IPS-20b (cell line): Measurements from ENCODE around the gene NRAP.

ENCODE experiments used
- H3K27ac ChIP-seq: one replicate; pipeline ENCODE4 v1.5.1; 2013; ENCODE audit warnings: low read length
- H3K27me3 ChIP-seq: 2 replicates; pipeline ENCODE4 v1.6.1; 2013; ENCODE audit warnings: mild to moderate bottlenecking, low read length, inconsistent platforms; ENCODE audit not compliant: insufficient read depth
- H3K36me3 ChIP-seq: 2 replicates; pipeline ENCODE4 v1.6.1; 2013; ENCODE audit warnings: low read depth, mild to moderate bottlenecking, inconsistent platforms, low read length, moderate library complexity; ENCODE audit not compliant: insufficient read depth
- H3K4me1 ChIP-seq: 2 replicates; pipeline ENCODE4 v1.6.1; 2013; ENCODE audit warnings: mild to moderate bottlenecking, control low read depth, inconsistent platforms, low read length, moderate library complexity; ENCODE audit not compliant: insufficient read depth
- H3K4me3 ChIP-seq: 2 replicates; pipeline ENCODE4 v1.5.1; 2013; ENCODE audit warnings: mild to moderate bottlenecking, low read length, inconsistent platforms
- H3K9ac ChIP-seq: 2 replicates; pipeline ENCODE4 v1.6.1; 2013; ENCODE audit warnings: low read depth, mild to moderate bottlenecking, inconsistent platforms, low read length, moderate library complexity
- H3K9me3 ChIP-seq: 2 replicates; pipeline ENCODE4 v1.6.1; 2013; ENCODE audit warnings: mild to moderate bottlenecking, low read depth, low read length, inconsistent platforms; ENCODE audit not compliant: insufficient read depth

The NRAP gene

GRCh38 chr10:113594652-113595051 lies 69.2 kb downstream of the NRAP start:
- Histone ChIP-seq H3K4me1 (no peaks in the 10 kb centered on the region), H3K36me3 (no peaks in the 10 kb centered on the region), H3K27ac (no peak overlapping the region), H3K4me3 (no peak overlapping the region), H3K9ac (no peak overlapping the region), H3K27me3 (no peaks in the 10 kb centered on the region), H3K9me3 (no peaks in the 10 kb centered on the region)

GRCh38 chr10:113592380-113592779 lies 71.5 kb downstream of the NRAP start:
- Histone ChIP-seq H3K4me3 (no peak overlapping the region), H3K27me3 (no peaks in the 10 kb centered on the region), H3K27ac (no peak overlapping the region), H3K36me3 (no peaks in the 10 kb centered on the region), H3K9ac (no peak overlapping the region), H3K9me3 (no peaks in the 10 kb centered on the region), H3K4me1 (no peaks in the 10 kb centered on the region)

GRCh38 chr10:113590581-113590980 lies 73.3 kb downstream of the NRAP start:
- Histone ChIP-seq H3K9me3 (no peaks in the 10 kb centered on the region), H3K4me3 (no peak overlapping the region), H3K36me3 (no peaks in the 10 kb centered on the region), H3K27ac (no peak overlapping the region), H3K4me1 (no peaks in the 10 kb centered on the region), H3K27me3 (no peaks in the 10 kb centered on the region), H3K9ac (no peak overlapping the region)

- H3K9me3 ChIP-seq, result no peaks in the 10 kb centered on the region
- H3K27me3 ChIP-seq, result no peaks in the 10 kb centered on the region
- no peaks in the 10 kb centered on the region for H3K4me1 ChIP-seq
Observed at GRCh38 chr10:113589201-113589770, 74.6 kb downstream of the NRAP start.

GRCh38 chr10:113585949-113586348 lies 77.9 kb downstream of the NRAP start:
- no peaks in the 10 kb centered on the region for H3K4me1 ChIP-seq
- H3K27me3 ChIP-seq, result peaks cover 4% of the 10 kb centered on the region; the same call in 1 of the 2 replicates
- no peak overlapping the region for H3K27ac ChIP-seq
- H3K9me3 ChIP-seq, result no peaks in the 10 kb centered on the region
- H3K9ac ChIP-seq, result no peak overlapping the region
- no peak overlapping the region for H3K4me3 ChIP-seq
- no peaks in the 10 kb centered on the region for H3K36me3 ChIP-seq

More at GRCh38 chr10:113589201-113589770, 74.6 kb downstream of the NRAP start:
- Histone ChIP-seq H3K36me3 (no peaks in the 10 kb centered on the region), H3K4me3 (no peak overlapping the region), H3K9ac (no peak overlapping the region), H3K27ac (no peak overlapping the region)

- no peaks in the 10 kb centered on the region for H3K9me3 ChIP-seq
- H3K4me1 ChIP-seq, result no peaks in the 10 kb centered on the region
- no peak overlapping the region for H3K4me3 ChIP-seq
- no peak overlapping the region for H3K9ac ChIP-seq
- no peaks in the 10 kb centered on the region for H3K36me3 ChIP-seq
- H3K27me3 ChIP-seq, result peaks cover 4% of the 10 kb centered on the region; the same call in 1 of the 2 replicates
- no peak overlapping the region for H3K27ac ChIP-seq
Observed at GRCh38 chr10:113583571-113583970, 80.3 kb downstream of the NRAP start.

GRCh38 chr10:113581092-113581491 lies 82.7 kb downstream of the NRAP start:
- peaks cover 4% of the 10 kb centered on the region; the same call in 1 of the 2 replicates for H3K27me3 ChIP-seq

GRCh38 chr10:113578773-113579172 lies 85.1 kb downstream of the NRAP start:
- Histone ChIP-seq H3K27ac (no peak overlapping the region), H3K4me3 (no peak overlapping the region), H3K27me3 (peaks cover 8% of the 10 kb centered on the region; the same call in 1 of the 2 replicates), H3K9ac (no peak overlapping the region), H3K36me3 (no peaks in the 10 kb centered on the region), H3K4me1 (no peaks in the 10 kb centered on the region), H3K9me3 (no peaks in the 10 kb centered on the region)

More at GRCh38 chr10:113581092-113581491, 82.7 kb downstream of the NRAP start:
- H3K9ac ChIP-seq, result no peak overlapping the region
- no peaks in the 10 kb centered on the region for H3K36me3 ChIP-seq
- no peak overlapping the region for H3K27ac ChIP-seq
- H3K9me3 ChIP-seq, result no peaks in the 10 kb centered on the region
- no peaks in the 10 kb centered on the region for H3K4me1 ChIP-seq
- no peak overlapping the region for H3K4me3 ChIP-seq

- no peaks in the 10 kb centered on the region for H3K36me3 ChIP-seq
- peaks cover 4% of the 10 kb centered on the region; the same call in 1 of the 2 replicates for H3K27me3 ChIP-seq
- H3K9ac ChIP-seq, result no peak overlapping the region
- no peak overlapping the region for H3K27ac ChIP-seq
- H3K4me3 ChIP-seq, result no peak overlapping the region
- H3K9me3 ChIP-seq, result no peaks in the 10 kb centered on the region
- H3K4me1 ChIP-seq, result no peaks in the 10 kb centered on the region
Observed at GRCh38 chr10:113576852-113577251, 87.0 kb downstream of the NRAP start.

- no peak overlapping the region for H3K9ac ChIP-seq
- no peaks in the 10 kb centered on the region for H3K4me1 ChIP-seq
- H3K27me3 ChIP-seq, result peaks cover 10% of the 10 kb centered on the region; the same call in 1 of the 2 replicates
- H3K36me3 ChIP-seq, result no peaks in the 10 kb centered on the region
- no peaks in the 10 kb centered on the region for H3K9me3 ChIP-seq
- H3K4me3 ChIP-seq, result no peak overlapping the region
- no peak overlapping the region for H3K27ac ChIP-seq
Observed at GRCh38 chr10:113573368-113573767, 90.5 kb downstream of the NRAP start.

GRCh38 chr10:113572520-113573290 lies 91.1 kb downstream of the NRAP start:
- no peak overlapping the region for H3K9ac ChIP-seq
- H3K27ac ChIP-seq, result no peak overlapping the region
- no peaks in the 10 kb centered on the region for H3K4me1 ChIP-seq
- H3K36me3 ChIP-seq, result no peaks in the 10 kb centered on the region
- no peak overlapping the region for H3K4me3 ChIP-seq
- H3K9me3 ChIP-seq, result no peaks in the 10 kb centered on the region
- H3K27me3 ChIP-seq, result peaks cover 13% of the 10 kb centered on the region; the same call in 1 of the 2 replicates

- H3K4me3 ChIP-seq, result no peak overlapping the region
- peaks cover 9% of the 10 kb centered on the region; the same call in 1 of the 2 replicates for H3K27me3 ChIP-seq
Observed at GRCh38 chr10:113569576-113569975, 94.3 kb downstream of the NRAP start.

More at GRCh38 chr10:113569576-113569975, 94.3 kb downstream of the NRAP start:
- Histone ChIP-seq H3K9ac (no peak overlapping the region), H3K36me3 (no peaks in the 10 kb centered on the region), H3K9me3 (no peaks in the 10 kb centered on the region), H3K4me1 (peaks cover 3% of the 10 kb centered on the region; the same call in 1 of the 2 replicates), H3K27ac (no peak overlapping the region)
